Suprapubic skin (tissue), 4 donors: ENCODE results near the gene TM9SF4. TPM values are rescaled to one million over a fixed set of nuclear protein-coding genes. Genes with fewer than 3 reads are reported as not detected.

Source experiments
- DNase-seq, 2 donors: peaks; one replicate each; pipeline ENCODE4 v3.0.0-alpha.2; 2019; ENCODE audit warnings: low spot score in 2 of 2
- H3K27ac ChIP-seq: fragments of 200-600 bp; sonication (generic); one replicate; pipeline ENCODE4 v1.5.1; 2019
- H3K27me3 ChIP-seq: fragments of 200-600 bp; sonication (generic); one replicate; pipeline ENCODE4 v1.5.1; 2019
- H3K36me3 ChIP-seq: fragments of 200-600 bp; sonication (generic); one replicate; pipeline ENCODE4 v1.5.1; 2019
- H3K4me1 ChIP-seq: fragments of 200-600 bp; sonication (generic); one replicate; pipeline ENCODE4 v1.5.1; 2019
- H3K4me3 ChIP-seq: fragments of 200-600 bp; sonication (generic); one replicate; pipeline ENCODE4 v1.5.1; 2019; ENCODE audit warnings: mild to moderate bottlenecking
- H3K9me3 ChIP-seq: fragments of 200-600 bp; sonication (generic); one replicate; pipeline ENCODE4 v1.5.1; 2019
- CTCF ChIP-seq, 2 donors: fragments of 200-600 bp in 1 of 2; fragments of 450-650 bp in 1 of 2; sonication (generic) in 1 of 2; IDR thresholded peaks; one replicate each; pipeline ENCODE4 v1.5.1; 2016 to 2019; ENCODE audit warnings: antibody characterized with exemption in 2 of 2, mild to moderate bottlenecking in 1 of 2, moderate library complexity in 1 of 2
- EP300 ChIP-seq: sonication (generic); formaldehyde crosslinking; IDR thresholded peaks from one replicate; pipeline ENCODE4 v1.6.1; 2017; ENCODE audit warnings: antibody characterized with exemption
- POLR2A ChIP-seq, 2 donors: fragments of 450-650 bp; IDR thresholded peaks; one replicate each; pipeline ENCODE4 v1.6.1; 2017; ENCODE audit warnings: antibody characterized with exemption in 2 of 2, mild to moderate bottlenecking in 2 of 2, moderate library complexity in 2 of 2
- POLR2AphosphoS5 ChIP-seq, 3 donors: sonication (generic); formaldehyde crosslinking; IDR thresholded peaks; one replicate each; pipeline ENCODE4 v1.6.1; 2017; ENCODE audit warnings: antibody characterized with exemption in 3 of 3
- WGBS: methylation state at CpG from one replicate; pipeline ENCODE4 v1.1.5; 2018; 5-methylcytosine and 5-hydroxymethylcytosine counted together
- total RNA-seq, 4 donors: library from RNA; depleted of rRNA; stranded (reverse); fragments of >200 nt; gene quantifications; one replicate each; pipeline ENCODE4 v1.1.0, GENCODE V29; 2016

The TM9SF4 gene
- total RNA-seq, 4 donors from 2014 or later, result 45.5 to 54.9 (median 51.6) TPM

- H3K36me3 ChIP-seq, result peaks cover 97% of the 10 kb centered on the region
Measured at GRCh38 chr20:32142991-32143390, 33.5 kb downstream of the TM9SF4 start.

GRCh38 chr20:32144898-32145662 is 35.6 kb downstream of the TM9SF4 start:
- Histone ChIP-seq H3K4me1 (no peaks in the 10 kb centered on the region), H3K27ac (no peak overlapping the region), H3K4me3 (no peak overlapping the region), H3K27me3 (no peaks in the 10 kb centered on the region), H3K9me3 (no peaks in the 10 kb centered on the region), H3K36me3 (peaks cover 95% of the 10 kb centered on the region)
- no peak for TF ChIP-seq CTCF (IDR thresholded peaks at IDR 0.05)
- no peak for TF ChIP-seq POLR2AphosphoS5 (IDR thresholded peaks at IDR 0.05)
- no peak for TF ChIP-seq POLR2A (IDR thresholded peaks at IDR 0.05)
- TF ChIP-seq EP300, result no peak
- DNase-seq, result no peak
- 89% methylated on average over 8 of the region's 8 CpGs for WGBS

More at GRCh38 chr20:32142991-32143390, 33.5 kb downstream of the TM9SF4 start:
- DNase-seq, result peak in 1 of 2 donors; percentile 15
- Histone ChIP-seq H3K27ac (no peak overlapping the region), H3K9me3 (no peaks in the 10 kb centered on the region), H3K27me3 (no peaks in the 10 kb centered on the region), H3K4me1 (no peaks in the 10 kb centered on the region), H3K4me3 (no peak overlapping the region)
- WGBS, result 96% methylated on average over 15 of the region's 15 CpGs
- TF ChIP-seq CTCF (IDR thresholded peaks at IDR 0.05) (no peak), EP300 (no peak), POLR2AphosphoS5 (IDR thresholded peaks at IDR 0.05) (no peak), POLR2A (IDR thresholded peaks at IDR 0.05) (no peak)

- 83% methylated on average over 2 of the region's 8 CpGs for WGBS
- no peaks in the 10 kb centered on the region for H3K9me3 ChIP-seq
- no peak for TF ChIP-seq POLR2AphosphoS5 (IDR thresholded peaks at IDR 0.05)
- H3K36me3 ChIP-seq, result peaks cover 97% of the 10 kb centered on the region
- H3K27me3 ChIP-seq, result no peaks in the 10 kb centered on the region
- no peak for DNase-seq
- H3K27ac ChIP-seq, result no peak overlapping the region
- no peak overlapping the region for H3K4me3 ChIP-seq
- peaks cover 2% of the 10 kb centered on the region for H3K4me1 ChIP-seq
Measured at GRCh38 chr20:32149566-32150170, 40.2 kb downstream of the TM9SF4 start.

GRCh38 chr20:32150291-32150848 is 40.9 kb downstream of the TM9SF4 start:
- DNase-seq, result no peak
- Histone ChIP-seq H3K36me3 (peaks cover 90% of the 10 kb centered on the region), H3K27ac (no peak overlapping the region), H3K27me3 (no peaks in the 10 kb centered on the region), H3K4me3 (no peak overlapping the region), H3K4me1 (peaks cover 9% of the 10 kb centered on the region), H3K9me3 (no peaks in the 10 kb centered on the region)
- WGBS, result 87% methylated on average over 10 of the region's 10 CpGs
- TF ChIP-seq POLR2AphosphoS5 (IDR thresholded peaks at IDR 0.05) (no peak), CTCF (IDR thresholded peaks at IDR 0.05) (no peak), POLR2A (IDR thresholded peaks at IDR 0.05) (no peak), EP300 (no peak)

- WGBS, result 86% methylated on average over 6 of the region's 6 CpGs
- TF ChIP-seq POLR2A (IDR thresholded peaks at IDR 0.05) (no peak), CTCF (IDR thresholded peaks at IDR 0.05) (no peak), EP300 (no peak), POLR2AphosphoS5 (IDR thresholded peaks at IDR 0.05) (no peak)
- Histone ChIP-seq H3K36me3 (peaks cover 71% of the 10 kb centered on the region), H3K9me3 (no peaks in the 10 kb centered on the region), H3K4me3 (no peak overlapping the region), H3K27ac (no peak overlapping the region), H3K4me1 (peaks cover 13% of the 10 kb centered on the region), H3K27me3 (no peaks in the 10 kb centered on the region)
- peak in 1 of 2 donors; percentile 56 for DNase-seq
Measured at GRCh38 chr20:32152421-32153155, 43.1 kb downstream of the TM9SF4 start.
